OCI-LY7 (cell line): ENCODE measurements around the gene SCG3. TPM values are rescaled to one million over a fixed set of nuclear protein-coding genes. Genes with fewer than 3 reads are reported as not detected.

Source experiments
- BruUV-seq: library from RNA; stranded (reverse); fragments of 400-500 nt; replicated peaks from 2 replicates; lab custom pipeline; 2021; lab: Mats Ljungman, UMichigan
- CTCF ChIA-PET: fragments of 300-600 bp; sonication (Branson Sonifier 250); formaldehyde crosslinking; loops from one replicate; lab custom pipeline; 2022; ENCODE audit warnings: antibody characterized with exemption; ENCODE audit not compliant: unreplicated experiment; lab: Charles Lee
- POLR2A ChIA-PET: fragments of 300-600 bp; sonication (Branson Sonifier 250); formaldehyde crosslinking; loops from one replicate; lab custom pipeline; 2022; ENCODE audit warnings: antibody characterized with exemption; lab: Charles Lee
- DNase-seq: peaks from one replicate; pipeline ENCODE4 v3.0.0-alpha.2; 2015; ENCODE audit warnings: low spot score
- H2AFZ ChIP-seq: fragments of 200-600 bp; sonication (generic), shearing (Covaris generic); 2 replicates; pipeline ENCODE4 v1.6.1; 2014; ENCODE audit warnings: mild to moderate bottlenecking, antibody characterized with exemption, low read length, moderate library complexity
- H3K27ac ChIP-seq: fragments of 200-600 bp; sonication (generic); 2 replicates; pipeline ENCODE4 v1.5.1; 2014; ENCODE audit warnings: mixed run types, low read depth, mild to moderate bottlenecking, moderate library complexity, low read length, inconsistent platforms; ENCODE audit not compliant: poor library complexity, severe bottlenecking
- H3K36me3 ChIP-seq: fragments of 200-600 bp; sonication (generic); 2 replicates; pipeline ENCODE4 v1.6.1; 2014; ENCODE audit warnings: mild to moderate bottlenecking, antibody characterized with exemption, low read length, moderate library complexity, mixed read lengths; ENCODE audit not compliant: insufficient read depth
- H3K4me1 ChIP-seq: fragments of 200-600 bp; sonication (generic); 2 replicates; pipeline ENCODE4 v1.5.1; 2014; ENCODE audit warnings: mild to moderate bottlenecking, low read length; ENCODE audit not compliant: insufficient read depth, poor library complexity, severe bottlenecking
- H3K4me2 ChIP-seq: fragments of 200-600 bp; sonication (generic); 2 replicates; pipeline ENCODE4 v1.6.1; 2014; ENCODE audit warnings: mild to moderate bottlenecking, low read length
- H3K4me3 ChIP-seq: fragments of 200-600 bp; sonication (generic); 2 replicates; pipeline ENCODE4 v1.5.1; 2014; ENCODE audit warnings: mild to moderate bottlenecking, low read depth, low read length; ENCODE audit not compliant: poor library complexity, severe bottlenecking
- H3K79me2 ChIP-seq: fragments of 200-600 bp; sonication (generic); 2 replicates; pipeline ENCODE4 v1.6.1; 2016; ENCODE audit warnings: low read depth, mild to moderate bottlenecking, low read length, moderate library complexity, mixed read lengths; ENCODE audit not compliant: insufficient read depth
- H3K9me2 ChIP-seq: fragments of 200-600 bp; sonication (generic); 2 replicates; pipeline ENCODE4 v1.6.1; 2016; ENCODE audit warnings: mild to moderate bottlenecking, low read length, mixed read lengths; ENCODE audit not compliant: insufficient read depth
- H3K9me3 ChIP-seq: fragments of 200-600 bp; sonication (generic); 2 replicates; pipeline ENCODE4 v1.6.1; 2014; ENCODE audit warnings: mild to moderate bottlenecking, mixed run types, low read length, mixed read lengths
- H4K20me1 ChIP-seq: fragments of 200-600 bp; sonication (generic); 2 replicates; pipeline ENCODE4 v1.6.1; 2014; ENCODE audit warnings: mild to moderate bottlenecking, antibody characterized with exemption, low read length, moderate library complexity, mixed read lengths; ENCODE audit not compliant: insufficient read depth
- EZH2phosphoT487 ChIP-seq: fragments of 200-600 bp; sonication (generic); IDR thresholded peaks from 2 replicates; pipeline ENCODE4 v1.6.1; 2018; ENCODE audit warnings: low read depth, borderline replicate concordance, mild to moderate bottlenecking, mixed run types, antibody characterized with exemption, low read length, moderate library complexity, mixed read lengths
- intact Hi-C: fragments of 100-400 bp; cut with micrococcal nuclease; formaldehyde crosslinking; loops from one replicate; pipeline ENCODE4 v1.10.0; 2022; ENCODE audit not compliant: unreplicated experiment
- total RNA-seq, 2 experiments: library from RNA; depleted of rRNA in 1 of 2; stranded (reverse); fragments of >200 nt in 1 of 2; shearing (Covaris generic) in 1 of 2; gene quantifications; 2 replicates each; pipeline ENCODE4 v1.2.3, GENCODE V29; 2014 to 2022
- TF ChIP-seq, protein P1 (sequence below): fragments of 200-600 bp; sonication (generic); conservative IDR thresholded peaks from 2 replicates; pipeline ENCODE4 v1.5.1; 2014; ENCODE audit warnings: mild to moderate bottlenecking, antibody characterized with exemption, low read length, moderate library complexity, mixed read lengths

SCG3 gene
- total RNA-seq, 2 experiments from 2014 or later, result not detected

DNA sequence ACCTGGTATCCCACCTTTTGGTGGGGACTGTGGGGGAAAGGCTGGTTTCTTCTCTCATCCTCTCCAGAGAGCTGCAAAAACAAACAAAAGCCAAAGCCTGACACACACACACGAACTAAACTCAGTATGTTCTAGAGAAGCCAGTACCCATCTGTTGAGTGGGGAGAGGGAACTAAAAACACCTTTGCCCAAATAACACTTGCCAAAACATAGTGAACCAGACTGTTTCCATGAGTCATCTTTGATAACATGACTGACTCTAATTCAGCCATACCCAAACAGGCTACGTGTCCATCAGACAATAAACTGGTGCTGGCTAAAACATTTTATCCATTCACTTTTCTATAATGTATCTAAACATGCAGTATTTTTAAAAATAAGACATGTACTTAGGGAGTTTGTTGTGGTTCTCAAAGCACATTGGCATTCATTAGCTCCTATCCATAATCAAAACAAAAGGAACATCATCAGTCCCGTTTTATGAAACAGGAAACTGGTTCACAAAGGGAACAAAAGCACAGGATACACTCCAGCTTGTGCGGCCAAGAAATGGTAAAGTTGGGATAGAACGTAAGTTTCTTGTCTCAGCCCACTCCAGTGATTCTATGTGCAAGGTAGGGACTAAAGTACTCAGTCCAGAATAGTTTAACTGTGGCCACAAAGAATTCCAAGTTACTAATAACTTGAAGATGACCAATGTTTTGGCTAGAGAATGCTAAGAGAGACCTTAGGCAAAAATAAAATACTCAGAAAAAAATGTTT lies 40.1 kb downstream of the SCG3 start:
- ChIA-PET CTCF (no interaction called here), POLR2A (no interaction called here)
- no peak for DNase-seq
- peaks cover 5% of the 10 kb centered on the region for H3K4me1 ChIP-seq
- H3K36me3 ChIP-seq, result no peaks in the 10 kb centered on the region
- H3K4me2 ChIP-seq, result no peak overlapping the region
- no peak overlapping the region for H3K27ac ChIP-seq
- no peak for TF ChIP-seq EZH2phosphoT487
- TF ChIP-seq, protein P1, sequence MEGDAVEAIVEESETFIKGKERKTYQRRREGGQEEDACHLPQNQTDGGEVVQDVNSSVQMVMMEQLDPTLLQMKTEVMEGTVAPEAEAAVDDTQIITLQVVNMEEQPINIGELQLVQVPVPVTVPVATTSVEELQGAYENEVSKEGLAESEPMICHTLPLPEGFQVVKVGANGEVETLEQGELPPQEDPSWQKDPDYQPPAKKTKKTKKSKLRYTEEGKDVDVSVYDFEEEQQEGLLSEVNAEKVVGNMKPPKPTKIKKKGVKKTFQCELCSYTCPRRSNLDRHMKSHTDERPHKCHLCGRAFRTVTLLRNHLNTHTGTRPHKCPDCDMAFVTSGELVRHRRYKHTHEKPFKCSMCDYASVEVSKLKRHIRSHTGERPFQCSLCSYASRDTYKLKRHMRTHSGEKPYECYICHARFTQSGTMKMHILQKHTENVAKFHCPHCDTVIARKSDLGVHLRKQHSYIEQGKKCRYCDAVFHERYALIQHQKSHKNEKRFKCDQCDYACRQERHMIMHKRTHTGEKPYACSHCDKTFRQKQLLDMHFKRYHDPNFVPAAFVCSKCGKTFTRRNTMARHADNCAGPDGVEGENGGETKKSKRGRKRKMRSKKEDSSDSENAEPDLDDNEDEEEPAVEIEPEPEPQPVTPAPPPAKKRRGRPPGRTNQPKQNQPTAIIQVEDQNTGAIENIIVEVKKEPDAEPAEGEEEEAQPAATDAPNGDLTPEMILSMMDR, result no peak
- intact Hi-C loops, result no loop called here
- BruUV-seq, result no TSS peak
- no peaks in the 10 kb centered on the region for H3K79me2 ChIP-seq
- no peak overlapping the region for H3K4me3 ChIP-seq
- H3K9me3 ChIP-seq, result no peaks in the 10 kb centered on the region
- H2AFZ ChIP-seq, result no peak overlapping the region
- no peaks in the 10 kb centered on the region for H3K9me2 ChIP-seq
- no peaks in the 10 kb centered on the region for H4K20me1 ChIP-seq

DNA sequence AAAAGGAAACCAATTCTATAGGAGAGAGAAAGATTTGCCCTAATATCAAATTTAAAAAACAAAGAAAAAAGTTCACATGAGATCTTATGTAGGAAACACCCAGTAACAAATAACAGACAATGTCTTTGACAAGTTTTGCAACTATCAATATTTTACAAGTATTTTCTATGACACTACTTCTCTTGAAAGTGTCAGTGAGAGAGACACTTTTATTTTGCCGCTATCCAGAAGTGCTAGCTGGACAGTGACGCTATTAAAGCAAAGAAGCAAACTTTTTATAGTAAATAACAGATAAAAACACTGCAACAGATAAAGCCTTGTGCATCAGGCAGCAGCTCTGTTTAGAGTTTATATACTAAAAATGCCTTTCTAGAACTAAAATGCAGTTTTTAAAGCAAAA lies 42.9 kb downstream of the SCG3 start:
- no peaks in the 10 kb centered on the region for H4K20me1 ChIP-seq
- POLR2A ChIA-PET, result interaction anchor here (0.6 to 0.7 kb wide), 2 partner anchors 1236 to 1625 kb away, joined by 3 read pairs; no protein-coding TSS in a partner anchor
- no peak overlapping the region for H2AFZ ChIP-seq
- no peaks in the 10 kb centered on the region for H3K9me3 ChIP-seq
- CTCF ChIA-PET, result no interaction called here
- no peak overlapping the region for H3K4me3 ChIP-seq
- intact Hi-C loops, result no loop called here
- TF ChIP-seq, protein P1, result no peak
- no peak for TF ChIP-seq EZH2phosphoT487
- H3K4me1 ChIP-seq, result peaks cover 8% of the 10 kb centered on the region
- no peaks in the 10 kb centered on the region for H3K79me2 ChIP-seq
- no peak overlapping the region for H3K27ac ChIP-seq
- H3K4me2 ChIP-seq, result no peak overlapping the region
- no peaks in the 10 kb centered on the region for H3K36me3 ChIP-seq
- no peaks in the 10 kb centered on the region for H3K9me2 ChIP-seq
- no peak for DNase-seq
- BruUV-seq, result no TSS peak

DNA sequence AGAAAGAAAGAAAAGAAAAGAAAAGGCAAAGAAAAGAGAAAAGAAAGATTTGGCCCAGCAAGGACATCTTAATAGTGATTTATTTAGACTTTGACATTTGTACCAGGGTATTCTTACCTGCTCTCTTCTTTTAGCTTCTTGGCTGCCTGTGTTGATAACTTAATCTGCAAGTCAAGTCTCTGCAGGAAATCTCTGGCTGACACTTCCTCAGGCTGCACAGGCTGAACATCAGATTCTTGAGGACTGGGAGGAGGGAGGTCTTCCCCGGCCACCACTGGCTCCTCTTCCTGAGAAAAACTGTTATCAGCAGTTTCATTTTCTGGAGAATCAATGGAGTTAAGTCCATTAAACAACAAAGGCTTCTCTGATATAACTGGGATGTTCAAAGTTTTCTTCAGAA lies 43.4 kb downstream of the SCG3 start:
- no TSS peak for BruUV-seq
- H3K9me3 ChIP-seq, result no peaks in the 10 kb centered on the region
- H3K36me3 ChIP-seq, result no peaks in the 10 kb centered on the region
- H3K4me3 ChIP-seq, result no peak overlapping the region
- DNase-seq, result no peak
- no peak overlapping the region for H2AFZ ChIP-seq
- CTCF ChIA-PET, result no interaction called here
- no peaks in the 10 kb centered on the region for H3K79me2 ChIP-seq
- no peaks in the 10 kb centered on the region for H3K9me2 ChIP-seq
- H3K4me1 ChIP-seq, result peaks cover 8% of the 10 kb centered on the region
- no peaks in the 10 kb centered on the region for H4K20me1 ChIP-seq
- POLR2A ChIA-PET, result interaction anchor here (0.6 kb wide), 1 partner anchor 1624 kb away, joined by 3 read pairs; no protein-coding TSS in a partner anchor
- H3K4me2 ChIP-seq, result no peak overlapping the region
- intact Hi-C loops, result no loop called here
- TF ChIP-seq EZH2phosphoT487, result no peak
- TF ChIP-seq, protein P1, result no peak
- H3K27ac ChIP-seq, result no peak overlapping the region
